ENCODE measurements around the gene TTC38. TPM values are rescaled to one million over a fixed set of nuclear protein-coding genes. Genes with fewer than 3 reads are reported as not detected.

Gene TTC38
- total RNA-seq, 1 donor from 2014 or later, result 26.3 TPM

DNA sequence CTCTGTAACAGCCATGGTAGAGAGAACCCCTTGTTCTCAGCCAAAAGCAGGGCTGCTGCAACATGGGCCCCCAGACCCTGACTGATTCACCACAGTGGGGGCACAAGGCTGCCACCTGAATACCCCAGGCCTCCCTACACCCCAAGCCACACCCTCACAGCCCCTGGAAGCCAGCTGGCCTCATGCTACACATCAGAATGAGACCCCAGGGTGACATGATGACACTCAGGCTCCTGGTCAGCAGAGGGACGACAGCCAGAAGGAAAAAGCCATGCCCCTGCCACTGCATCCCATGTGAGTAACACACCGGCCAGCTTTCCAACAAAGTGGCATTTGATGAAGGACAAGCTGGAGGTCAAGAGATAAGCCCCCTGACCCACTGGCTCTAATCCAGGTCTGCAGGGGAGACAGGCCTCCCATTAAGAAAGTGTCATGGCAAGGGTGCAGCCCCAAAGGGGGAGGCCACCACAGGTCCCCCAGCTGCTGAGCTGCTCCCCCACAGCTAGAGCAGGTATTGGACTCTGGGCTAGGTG lies 20.3 kb upstream of the TTC38 start:
- Histone ChIP-seq H3K27ac (no peak overlapping the region), H3K9me3 (no peaks in the 10 kb centered on the region), H3K27me3 (no peaks in the 10 kb centered on the region), H3K36me3 (no peaks in the 10 kb centered on the region), H3K4me1 (peaks cover 16% of the 10 kb centered on the region), H3K4me3 (no peak overlapping the region)
- no peak for DNase-seq
- TF ChIP-seq, protein P1, sequence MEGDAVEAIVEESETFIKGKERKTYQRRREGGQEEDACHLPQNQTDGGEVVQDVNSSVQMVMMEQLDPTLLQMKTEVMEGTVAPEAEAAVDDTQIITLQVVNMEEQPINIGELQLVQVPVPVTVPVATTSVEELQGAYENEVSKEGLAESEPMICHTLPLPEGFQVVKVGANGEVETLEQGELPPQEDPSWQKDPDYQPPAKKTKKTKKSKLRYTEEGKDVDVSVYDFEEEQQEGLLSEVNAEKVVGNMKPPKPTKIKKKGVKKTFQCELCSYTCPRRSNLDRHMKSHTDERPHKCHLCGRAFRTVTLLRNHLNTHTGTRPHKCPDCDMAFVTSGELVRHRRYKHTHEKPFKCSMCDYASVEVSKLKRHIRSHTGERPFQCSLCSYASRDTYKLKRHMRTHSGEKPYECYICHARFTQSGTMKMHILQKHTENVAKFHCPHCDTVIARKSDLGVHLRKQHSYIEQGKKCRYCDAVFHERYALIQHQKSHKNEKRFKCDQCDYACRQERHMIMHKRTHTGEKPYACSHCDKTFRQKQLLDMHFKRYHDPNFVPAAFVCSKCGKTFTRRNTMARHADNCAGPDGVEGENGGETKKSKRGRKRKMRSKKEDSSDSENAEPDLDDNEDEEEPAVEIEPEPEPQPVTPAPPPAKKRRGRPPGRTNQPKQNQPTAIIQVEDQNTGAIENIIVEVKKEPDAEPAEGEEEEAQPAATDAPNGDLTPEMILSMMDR (IDR thresholded peaks at IDR 0.05), result no peak
- intact Hi-C loops (cut with DNase I), result no loop called here
- no peak for ATAC-seq

DNA sequence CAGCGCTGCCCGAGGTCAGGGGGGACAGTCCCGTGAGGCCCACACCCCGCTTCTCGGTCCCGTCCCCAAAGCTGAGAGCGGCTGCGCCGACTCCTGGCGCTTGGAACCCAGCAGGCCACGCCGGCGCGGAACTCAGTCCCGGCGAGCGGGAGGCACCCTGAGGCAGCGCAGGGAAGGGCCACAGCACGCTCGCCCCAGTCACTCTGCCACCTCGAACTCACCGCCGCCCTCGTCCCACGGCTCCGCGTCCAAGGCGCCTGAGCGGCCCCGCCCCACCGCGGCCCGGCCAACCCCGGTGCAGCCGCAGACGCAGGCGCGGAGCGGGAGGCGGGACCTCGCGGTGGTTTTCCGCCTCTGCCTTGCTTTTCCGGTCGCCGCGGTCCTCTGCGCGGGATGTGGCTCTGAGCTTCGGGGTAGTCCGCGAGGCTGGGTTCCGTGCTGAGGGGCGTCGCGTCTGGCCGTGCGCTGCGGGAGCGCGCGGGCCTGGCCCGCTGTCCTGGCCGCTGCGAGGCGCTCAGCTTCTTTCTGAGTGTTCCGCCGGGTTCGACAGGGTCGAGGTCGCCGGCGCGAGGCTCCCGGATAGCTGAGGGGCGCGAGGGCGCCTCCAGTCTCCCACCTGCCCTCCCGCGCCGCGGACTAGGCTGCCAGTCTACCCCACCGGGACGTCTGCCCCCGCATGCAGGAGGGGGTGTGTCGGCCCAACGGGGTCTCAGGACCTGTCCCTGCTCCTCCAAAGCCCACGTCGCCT lies 17.6 kb upstream of the TTC38 start, which contains the start of gene CDPF1:
Gene CDPF1, minus strand, starts transcription at position 259 of the 748 bp plus-strand sequence. CDS start 2,009 bp downstream, outside the sequence.
- intact Hi-C loops (cut with DNase I), result no loop called here
- no peaks in the 10 kb centered on the region for H3K9me3 ChIP-seq
- H3K4me1 ChIP-seq, result peaks cover 16% of the 10 kb centered on the region
- no peaks in the 10 kb centered on the region for H3K36me3 ChIP-seq
- TF ChIP-seq, protein P1 (IDR thresholded peaks at IDR 0.05), result peak; percentile 7
- ATAC-seq (peak; percentile 98), DNase-seq (peak; percentile 96)
- peak within 1 kb of the TSS; percentile 86 for H3K27ac ChIP-seq
- H3K4me3 ChIP-seq, result peak within 1 kb of the TSS; percentile 81
- no peaks in the 10 kb centered on the region for H3K27me3 ChIP-seq

DNA sequence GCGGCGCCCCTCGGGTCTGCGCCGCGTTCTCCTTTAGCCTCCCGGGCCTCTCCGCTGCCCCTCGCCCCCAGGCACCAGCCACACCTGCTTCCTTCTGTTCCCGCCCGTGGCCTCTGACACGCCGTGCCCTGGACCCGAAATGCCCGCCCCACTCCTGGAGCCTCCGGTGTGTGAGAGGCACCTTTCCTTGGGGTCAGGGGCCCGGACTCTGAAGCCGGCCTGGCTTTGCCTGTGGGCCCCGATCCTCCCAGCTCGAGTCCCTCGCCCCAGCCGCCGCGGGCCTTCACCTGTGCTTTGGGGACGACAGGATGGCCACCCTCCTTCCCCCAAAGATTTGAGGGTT lies 17.1 kb upstream of the TTC38 start:
- Histone ChIP-seq H3K4me1 (peaks cover 16% of the 10 kb centered on the region), H3K9me3 (no peaks in the 10 kb centered on the region), H3K27ac (peak overlapping the region; percentile 86), H3K4me3 (peak overlapping the region; percentile 81), H3K36me3 (no peaks in the 10 kb centered on the region), H3K27me3 (no peaks in the 10 kb centered on the region)
- TF ChIP-seq, protein P1 (IDR thresholded peaks at IDR 0.05), result no peak
- ATAC-seq (peak; percentile 3), DNase-seq (no peak)
- intact Hi-C loops (cut with DNase I), result no loop called here

DNA sequence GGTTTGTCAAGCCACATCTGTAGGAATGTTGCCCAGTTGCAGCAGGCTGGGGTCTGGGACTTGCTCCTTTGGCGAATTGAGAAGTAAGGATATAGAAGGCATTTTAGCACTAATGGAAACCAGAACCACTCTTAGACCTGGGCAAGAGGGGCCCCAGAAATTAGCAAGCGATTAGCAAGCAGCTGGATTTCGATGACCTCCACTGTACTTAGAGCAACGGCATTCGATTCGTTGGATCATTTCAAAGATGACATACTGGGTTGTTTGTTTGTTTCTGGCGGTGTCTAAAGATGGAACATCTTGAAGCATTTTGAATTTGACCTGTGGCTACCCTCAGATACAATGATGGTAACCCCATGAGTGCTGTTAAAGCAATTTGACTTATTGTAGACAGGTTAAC lies 16.5 kb upstream of the TTC38 start:
- Histone ChIP-seq H3K4me3 (peak overlapping the region; percentile 81), H3K27ac (no peak overlapping the region), H3K27me3 (no peaks in the 10 kb centered on the region), H3K9me3 (no peaks in the 10 kb centered on the region), H3K36me3 (no peaks in the 10 kb centered on the region), H3K4me1 (peaks cover 16% of the 10 kb centered on the region)
- ATAC-seq, result no peak
- intact Hi-C loops (cut with DNase I), result no loop called here
- TF ChIP-seq, protein P1 (IDR thresholded peaks at IDR 0.05), result no peak
- DNase-seq, result no peak

DNA sequence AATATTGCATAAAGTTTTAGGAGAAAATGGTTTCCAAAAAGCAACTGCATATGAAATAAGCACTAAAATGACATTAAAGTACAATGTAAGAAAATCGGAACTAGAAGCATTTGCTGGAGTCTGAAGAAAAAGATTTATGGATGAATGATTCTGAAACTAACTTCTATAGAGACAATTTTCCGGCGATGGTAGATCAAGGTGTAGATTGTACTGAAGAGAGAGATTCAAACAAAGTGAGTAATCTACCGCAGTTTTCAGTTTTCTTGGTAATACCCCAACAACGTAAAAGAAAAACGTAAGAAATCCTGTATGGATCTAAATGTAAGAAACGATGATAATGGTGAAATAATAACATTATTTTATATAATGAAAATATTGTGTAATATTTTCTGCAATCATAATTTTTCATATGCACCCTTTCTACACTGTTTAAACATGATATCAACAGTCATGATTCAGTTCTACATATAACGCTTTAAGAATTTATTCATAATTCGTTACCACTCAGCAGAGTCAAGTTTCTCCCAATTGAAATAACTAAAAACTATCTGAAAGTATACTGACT lies 15.9 kb upstream of the TTC38 start:
- TF ChIP-seq, protein P1 (IDR thresholded peaks at IDR 0.05), result no peak

More for the DNA sequence above, 15.9 kb upstream of the TTC38 start:
- intact Hi-C loops (cut with DNase I), result no loop called here
- Histone ChIP-seq H3K27ac (no peak overlapping the region), H3K9me3 (no peaks in the 10 kb centered on the region), H3K4me1 (peaks cover 16% of the 10 kb centered on the region), H3K27me3 (no peaks in the 10 kb centered on the region), H3K4me3 (no peak overlapping the region), H3K36me3 (no peaks in the 10 kb centered on the region)
- DNase-seq, result no peak
- no peak for ATAC-seq

Data from upper lobe of right lung (tissue), 1 donor.